Stimulated activated naive B cell treated with anti-CD40 and anti-IgM and Interleukin-4, amounts not matched to agents 10 μg/mL and 1 μg/mL and 100 μg/mL, for 72 hours (primary cell): ENCODE measurements around the gene TRPM7.

Experiments used
- ATAC-seq, 2 donors: fragments of 150-1000 bp; cut with Tn5 transposase; replicated peaks; 2 replicates each; pipeline ENCODE4 v1.10.0; 2021; ENCODE audit warnings: moderate library complexity in 1 of 2
- DNase-seq: peaks from one replicate; pipeline ENCODE4 v3.0.0; 2021
- H3K27ac Mint-ChIP-seq: one replicate; pipeline ENCODE4 v1.8.0; 2022; ENCODE audit warnings: mild to moderate bottlenecking, mixed read lengths
- H3K27me3 Mint-ChIP-seq, 2 donors: one replicate each; pipeline ENCODE4 v1.8.0; 2022; ENCODE audit warnings: mixed read lengths in 2 of 2
- H3K36me3 Mint-ChIP-seq, 2 donors: one replicate each; pipeline ENCODE4 v1.8.0; 2022; ENCODE audit warnings: mixed read lengths in 2 of 2, mild to moderate bottlenecking in 1 of 2
- H3K4me1 Mint-ChIP-seq, 2 donors: one replicate each; pipeline ENCODE4 v1.8.0; 2022; ENCODE audit warnings: mixed read lengths in 2 of 2, mild to moderate bottlenecking in 1 of 2
- H3K4me3 Mint-ChIP-seq, 2 donors: one replicate each; pipeline ENCODE4 v1.8.0; 2022; ENCODE audit warnings: mild to moderate bottlenecking in 2 of 2, mixed read lengths in 2 of 2, moderate library complexity in 1 of 2
- H3K9me3 Mint-ChIP-seq, 2 donors: one replicate each; pipeline ENCODE4 v1.8.0; 2022; ENCODE audit warnings: mixed read lengths in 2 of 2, mild to moderate bottlenecking in 1 of 2

TRPM7 gene

DNA sequence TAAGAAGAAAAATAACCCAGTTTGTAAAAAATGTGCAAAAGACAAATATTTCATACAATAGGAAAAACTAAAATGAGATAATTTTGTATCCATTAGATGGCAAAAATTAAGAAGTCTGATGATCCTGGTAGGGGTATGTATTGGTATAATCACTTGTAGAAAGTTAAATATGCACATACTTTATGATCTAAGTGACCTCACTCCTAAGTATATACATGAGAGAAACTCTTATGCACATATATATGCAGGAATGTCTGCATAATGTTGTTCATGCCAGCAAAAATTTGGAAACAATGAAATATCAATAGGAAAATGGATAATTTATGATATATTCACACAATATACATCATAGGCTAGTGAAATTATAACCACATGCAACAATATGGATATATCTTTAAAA, 173.6 kb downstream of the TRPM7 start:
- no peak for ATAC-seq
- H3K4me1 Mint-ChIP-seq: no peaks in the 10 kb centered on the region
- peaks cover 2 to 4% of the 10 kb centered on the region in 2 donors for H3K9me3 Mint-ChIP-seq
- peaks cover 7 to 11% of the 10 kb centered on the region in 2 donors for H3K36me3 Mint-ChIP-seq
- H3K4me3 Mint-ChIP-seq: no peak overlapping the region
- DNase-seq: no peak
- no peaks in the 10 kb centered on the region for H3K27me3 Mint-ChIP-seq
- H3K27ac Mint-ChIP-seq: no peak overlapping the region
